VCaP (cell line): Measurements from ENCODE around the gene HRNR.
"Not testable (repeated sequence)": the region's sequence is repeated elsewhere in the genome, so short reads cannot be mapped to it uniquely, and the experiment has no call there.

Experiments used
- H3K27ac ChIP-seq: fragments of 450-650 bp; 2 replicates; pipeline ENCODE4 v1.5.1; 2017
- TF ChIP-seq, protein P1 (sequence below): fragments of 450-650 bp; conservative IDR thresholded peaks from 2 replicates; pipeline ENCODE4 v1.5.1; 2017; ENCODE audit warnings: mild to moderate bottlenecking, moderate library complexity

Gene HRNR

GRCh38 chr1:152224093-152224492 lies at the start of gene HRNR:
Gene HRNR, minus strand, starts transcription at chr1:152224193. Its CDS starts 940 bp downstream, at chr1:152223253.
- TF ChIP-seq, protein P1, sequence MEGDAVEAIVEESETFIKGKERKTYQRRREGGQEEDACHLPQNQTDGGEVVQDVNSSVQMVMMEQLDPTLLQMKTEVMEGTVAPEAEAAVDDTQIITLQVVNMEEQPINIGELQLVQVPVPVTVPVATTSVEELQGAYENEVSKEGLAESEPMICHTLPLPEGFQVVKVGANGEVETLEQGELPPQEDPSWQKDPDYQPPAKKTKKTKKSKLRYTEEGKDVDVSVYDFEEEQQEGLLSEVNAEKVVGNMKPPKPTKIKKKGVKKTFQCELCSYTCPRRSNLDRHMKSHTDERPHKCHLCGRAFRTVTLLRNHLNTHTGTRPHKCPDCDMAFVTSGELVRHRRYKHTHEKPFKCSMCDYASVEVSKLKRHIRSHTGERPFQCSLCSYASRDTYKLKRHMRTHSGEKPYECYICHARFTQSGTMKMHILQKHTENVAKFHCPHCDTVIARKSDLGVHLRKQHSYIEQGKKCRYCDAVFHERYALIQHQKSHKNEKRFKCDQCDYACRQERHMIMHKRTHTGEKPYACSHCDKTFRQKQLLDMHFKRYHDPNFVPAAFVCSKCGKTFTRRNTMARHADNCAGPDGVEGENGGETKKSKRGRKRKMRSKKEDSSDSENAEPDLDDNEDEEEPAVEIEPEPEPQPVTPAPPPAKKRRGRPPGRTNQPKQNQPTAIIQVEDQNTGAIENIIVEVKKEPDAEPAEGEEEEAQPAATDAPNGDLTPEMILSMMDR: no peak
- no peak within 1 kb of the TSS for H3K27ac ChIP-seq

- H3K27ac ChIP-seq: not testable (repeated sequence)
Observed at GRCh38 chr1:152256394-152256793, 32.4 kb upstream of the HRNR start.

GRCh38 chr1:152252157-152252556 lies 28.2 kb upstream of the HRNR start:
- H3K27ac ChIP-seq: no peak overlapping the region
- TF ChIP-seq, protein P1: no peak

DNA sequence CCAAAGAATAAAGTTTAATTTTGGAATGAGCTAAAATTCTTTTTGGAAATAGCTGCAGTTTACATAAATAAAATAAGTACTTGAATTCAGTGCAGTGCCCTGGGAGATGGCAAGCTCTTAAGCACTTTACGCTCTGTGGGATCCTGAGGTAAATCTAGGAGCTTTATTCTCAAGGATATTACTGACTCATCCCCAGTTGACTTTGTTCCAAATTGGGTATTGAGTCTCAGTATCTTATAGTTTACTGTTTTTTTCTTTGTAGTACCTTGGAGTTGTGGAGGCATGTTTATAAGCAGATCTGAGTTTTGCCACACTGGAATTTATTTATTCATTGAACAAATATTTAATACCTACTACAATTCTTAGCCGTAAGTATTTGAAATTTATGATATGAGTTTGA lies 27.4 kb upstream of the HRNR start:
- TF ChIP-seq, protein P1: no peak
- H3K27ac ChIP-seq: no peak overlapping the region

- no peak overlapping the region for H3K27ac ChIP-seq
- TF ChIP-seq, protein P1: no peak
Observed at GRCh38 chr1:152247316-152247715, 23.3 kb upstream of the HRNR start.

DNA sequence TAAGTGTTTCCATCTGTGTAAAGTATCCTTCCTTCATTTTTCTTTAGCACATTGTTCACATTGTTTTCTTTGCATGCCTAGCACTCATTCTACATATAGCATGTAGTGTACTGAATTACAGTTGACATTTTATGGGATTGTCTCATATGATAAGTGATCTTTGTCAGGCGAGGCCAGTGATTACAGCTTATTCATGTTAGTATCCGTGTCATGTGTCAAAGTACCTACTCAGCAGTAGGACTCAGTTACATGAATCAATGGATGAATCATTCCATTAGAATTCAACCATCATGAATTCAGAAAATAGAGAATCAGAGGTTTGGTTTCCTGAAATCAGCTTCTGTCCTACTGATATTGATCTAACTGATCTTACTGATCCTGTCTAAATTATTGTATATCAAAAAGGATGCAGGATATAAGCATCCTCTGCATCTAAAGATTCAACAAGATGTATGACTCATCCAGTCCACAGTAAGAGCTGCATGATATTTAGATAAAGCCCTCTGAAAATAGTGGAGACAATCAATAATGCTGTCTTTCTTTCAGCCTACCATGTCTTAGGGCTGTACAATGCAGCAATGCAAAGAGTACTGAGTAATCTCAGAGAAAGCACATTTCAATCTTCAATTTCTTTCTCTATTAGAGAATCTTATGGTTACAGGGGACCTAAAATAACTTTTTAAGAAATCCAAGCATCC lies 20.7 kb upstream of the HRNR start:
- H3K27ac ChIP-seq: no peak overlapping the region
- TF ChIP-seq, protein P1: no peak

DNA sequence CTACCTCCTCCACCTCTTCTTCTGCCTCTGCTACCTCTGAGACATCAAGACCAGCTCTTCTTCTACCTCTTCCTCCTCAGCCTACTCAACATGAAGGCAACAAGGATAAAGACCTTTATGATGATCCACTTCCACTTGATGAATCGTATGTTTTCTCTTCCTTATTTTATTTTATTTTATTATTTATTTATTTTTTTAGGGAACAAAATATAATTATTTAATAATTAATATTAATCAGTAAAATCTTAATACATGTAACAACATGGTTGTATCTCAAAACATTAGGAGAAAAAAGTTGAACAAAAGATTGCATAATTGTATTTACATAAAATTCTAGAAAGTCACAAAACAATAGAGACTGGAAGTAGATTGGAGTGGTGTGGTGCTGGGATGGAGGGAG lies 13.1 kb upstream of the HRNR start:
- H3K27ac ChIP-seq: no peak overlapping the region
- TF ChIP-seq, protein P1: no peak

DNA sequence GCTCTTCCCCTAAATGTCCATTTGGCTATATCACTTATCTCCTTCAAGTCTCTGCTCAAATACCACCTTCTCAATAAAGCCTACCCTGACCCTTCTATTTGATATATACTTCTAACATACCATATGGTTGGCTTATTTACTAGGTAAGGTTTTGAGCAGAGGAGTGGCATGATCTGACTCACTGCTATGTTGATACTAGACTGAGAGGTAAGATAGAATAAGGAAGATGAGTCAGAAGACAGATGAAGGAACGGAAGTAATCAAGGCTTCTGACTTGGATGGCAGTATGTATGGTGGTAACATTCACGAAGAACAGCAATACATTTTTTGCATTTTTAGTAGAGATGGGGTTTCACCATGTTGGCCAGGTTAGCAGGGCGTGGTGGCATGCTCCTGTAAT lies 4.8 kb upstream of the HRNR start:
- TF ChIP-seq, protein P1: no peak
- H3K27ac ChIP-seq: no peak overlapping the region
